Upper lobe of left lung (tissue), 4 donors: ENCODE measurements around the gene SOX8.

Experiments used
- CTCF ChIP-seq, 6 experiments: fragments of 450-650 bp in 4 of 6; fragments of 200-600 bp in 2 of 6; sonication (generic) in 2 of 6; IDR thresholded peaks; one replicate each; pipeline ENCODE4 v1.5.1; 2016 to 2019; ENCODE audit warnings: antibody characterized with exemption in 6 of 6
- EP300 ChIP-seq, 4 donors: sonication (generic); formaldehyde crosslinking; IDR thresholded peaks; one replicate each; pipeline ENCODE4 v1.5.1; 2017; ENCODE audit warnings: antibody characterized with exemption in 4 of 4, control low read depth in 2 of 4
- POLR2A ChIP-seq, 4 donors: fragments of 450-650 bp; IDR thresholded peaks; one replicate each; pipeline ENCODE4 v1.5.1; 2016 to 2017; ENCODE audit warnings: antibody characterized with exemption in 4 of 4, mild to moderate bottlenecking in 2 of 4
- POLR2AphosphoS5 ChIP-seq, 2 donors: sonication (generic); formaldehyde crosslinking; IDR thresholded peaks; one replicate each; pipeline ENCODE4 v1.5.1; 2017; ENCODE audit warnings: antibody characterized with exemption in 2 of 2

GRCh38 chr16:1031666-1032065 lies 50.1 kb downstream of the SOX8 start:
- TF ChIP-seq CTCF (IDR thresholded peaks at IDR 0.05) (no peak), POLR2A (IDR thresholded peaks at IDR 0.05) (no peak), POLR2AphosphoS5 (IDR thresholded peaks at IDR 0.05) (no peak), EP300 (IDR thresholded peaks at IDR 0.05) (no peak)
